ENCODE data around the gene HBS1L. TPM values are rescaled to one million over a fixed set of nuclear protein-coding genes. Genes with fewer than 3 reads are reported as not detected.

Gene HBS1L
- total RNA-seq, 1 experiment from 2014 or later = 97.0 TPM

- POLR2A ChIA-PET = no interaction called here
- H3K4me1 Mint-ChIP-seq (ENCODE audit: insufficient read depth, unreplicated experiment) = no peaks in the 10 kb centered on the region
- TF ChIP-seq CTCF (IDR thresholded peaks at IDR 0.05; ENCODE audit: unreplicated experiment) = no peak
- peak overlapping the region; percentile 36 for H3K27ac Mint-ChIP-seq (ENCODE audit: low read depth, unreplicated experiment)
- H3K4me3 Mint-ChIP-seq (ENCODE audit: unreplicated experiment) = no peak overlapping the region
- DNase-seq (ENCODE audit: unreplicated experiment) = no peak
- no TSS peak for BruUV-seq (replicated peaks)
- CTCF ChIA-PET = interaction anchor here (1.3 to 5.8 kb wide), 4 partner anchors 54 to 826 kb away, joined by 3 to 61 read pairs (median 8); no protein-coding TSS in a partner anchor
- H3K27me3 Mint-ChIP-seq (ENCODE audit: insufficient read depth, unreplicated experiment) = no peaks in the 10 kb centered on the region
- no peaks in the 10 kb centered on the region for H3K9me3 Mint-ChIP-seq (ENCODE audit: unreplicated experiment)
- no peaks in the 10 kb centered on the region for H3K36me3 Mint-ChIP-seq (ENCODE audit: insufficient read depth, unreplicated experiment)
- intact Hi-C loops (cut with micrococcal nuclease) = no loop called here
These were observed 117.2 kb downstream of the HBS1L start for GRCh38 chr6:134937426-134937825.

GRCh38 chr6:134936931-134937330 lies 117.7 kb downstream of the HBS1L start:
- DNase-seq (ENCODE audit: unreplicated experiment) = peak; percentile 9
- no peaks in the 10 kb centered on the region for H3K27me3 Mint-ChIP-seq (ENCODE audit: insufficient read depth, unreplicated experiment)
- H3K4me1 Mint-ChIP-seq (ENCODE audit: insufficient read depth, unreplicated experiment) = no peaks in the 10 kb centered on the region
- intact Hi-C loops (cut with micrococcal nuclease) = no loop called here
- POLR2A ChIA-PET = no interaction called here
- no peak for TF ChIP-seq CTCF (IDR thresholded peaks at IDR 0.05; ENCODE audit: unreplicated experiment)
- no TSS peak for BruUV-seq (replicated peaks)
- CTCF ChIA-PET = interaction anchor here (2.3 to 2.8 kb wide), 2 partner anchors 781 to 814 kb away, joined by 8 read pairs; no protein-coding TSS in a partner anchor
- H3K9me3 Mint-ChIP-seq (ENCODE audit: unreplicated experiment) = no peaks in the 10 kb centered on the region
- peak overlapping the region; percentile 36 for H3K27ac Mint-ChIP-seq (ENCODE audit: low read depth, unreplicated experiment)
- H3K36me3 Mint-ChIP-seq (ENCODE audit: insufficient read depth, unreplicated experiment) = no peaks in the 10 kb centered on the region
- H3K4me3 Mint-ChIP-seq (ENCODE audit: unreplicated experiment) = no peak overlapping the region

- TF ChIP-seq CTCF (IDR thresholded peaks at IDR 0.05; ENCODE audit: unreplicated experiment) = no peak
- POLR2A ChIA-PET = no interaction called here
- intact Hi-C loops (cut with micrococcal nuclease) = no loop called here
- H3K4me3 Mint-ChIP-seq (ENCODE audit: unreplicated experiment) = no peak overlapping the region
- no peaks in the 10 kb centered on the region for H3K36me3 Mint-ChIP-seq (ENCODE audit: insufficient read depth, unreplicated experiment)
- H3K27me3 Mint-ChIP-seq (ENCODE audit: insufficient read depth, unreplicated experiment) = no peaks in the 10 kb centered on the region
- DNase-seq (ENCODE audit: unreplicated experiment) = no peak
- no TSS peak for BruUV-seq (replicated peaks)
- no peak overlapping the region for H3K27ac Mint-ChIP-seq (ENCODE audit: low read depth, unreplicated experiment)
- H3K4me1 Mint-ChIP-seq (ENCODE audit: insufficient read depth, unreplicated experiment) = no peaks in the 10 kb centered on the region
- CTCF ChIA-PET = interaction anchor here (0.6 to 2.8 kb wide), 7 partner anchors 18 to 949 kb away, joined by 4 to 8 read pairs (median 5); no protein-coding TSS in a partner anchor
- H3K9me3 Mint-ChIP-seq (ENCODE audit: unreplicated experiment) = no peaks in the 10 kb centered on the region
These were observed 118.1 kb downstream of the HBS1L start for GRCh38 chr6:134936476-134936875.

- Mint-ChIP-seq H3K36me3 (ENCODE audit: insufficient read depth, unreplicated experiment) (no peaks in the 10 kb centered on the region), H3K4me3 (ENCODE audit: unreplicated experiment) (no peak overlapping the region), H3K4me1 (ENCODE audit: insufficient read depth, unreplicated experiment) (no peaks in the 10 kb centered on the region), H3K27ac (ENCODE audit: low read depth, unreplicated experiment) (no peak overlapping the region), H3K9me3 (ENCODE audit: unreplicated experiment) (no peaks in the 10 kb centered on the region), H3K27me3 (ENCODE audit: insufficient read depth, unreplicated experiment) (no peaks in the 10 kb centered on the region)
- DNase-seq (ENCODE audit: unreplicated experiment) = no peak
- intact Hi-C loops (cut with micrococcal nuclease) = no loop called here
- BruUV-seq (replicated peaks) = no TSS peak
- CTCF ChIA-PET = no interaction called here
- POLR2A ChIA-PET = interaction anchor here (1.1 kb wide), 1 partner anchor 293 kb away, joined by 3 read pairs; no protein-coding TSS in a partner anchor
- TF ChIP-seq CTCF (IDR thresholded peaks at IDR 0.05; ENCODE audit: unreplicated experiment) = no peak
These were observed 119.7 kb downstream of the HBS1L start for GRCh38 chr6:134934793-134935485.
